ENCODE data around the gene TXNDC5.

- TF ChIP-seq CTCF (IDR thresholded peaks at IDR 0.05; ENCODE audit: low read length), result no peak
- TF ChIP-seq EZH2 (IDR thresholded peaks at IDR 0.05; ENCODE audit: borderline replicate concordance, low read length), result no peak
Observed at GRCh38 chr6:7851780-7852179, 58.8 kb downstream of the TXNDC5 start.

All from OCI-LY1 (cell line).